Esophagus squamous epithelium (tissue), 5 donors: ENCODE results near the gene DLX5. TPM values are rescaled to one million over a fixed set of nuclear protein-coding genes. Genes with fewer than 3 reads are reported as not detected.

Experiments used
- DNase-seq: peaks from one replicate; lab custom pipeline; 2025; lab: John Stamatoyannopoulos, UW
- H3K27ac ChIP-seq, 4 donors: fragments of 200-600 bp; sonication (generic); one replicate each; pipeline ENCODE4 v1.5.1; 2016 to 2019; ENCODE audit warnings: mild to moderate bottlenecking in 1 of 4
- H3K27me3 ChIP-seq, 4 donors: fragments of 200-600 bp; sonication (generic); 1 replicate in 3 of 4; 2 replicates in 1 of 4; pipeline versions ENCODE4 v1.5.1 to v1.6.0; 2017 to 2021; ENCODE audit warnings: antibody characterized with exemption in 1 of 4
- H3K36me3 ChIP-seq, 3 donors: fragments of 200-600 bp; sonication (generic); one replicate each; pipeline ENCODE4 v1.5.1; 2016 to 2019
- H3K4me1 ChIP-seq, 3 donors: fragments of 200-600 bp; sonication (generic); one replicate each; pipeline ENCODE4 v1.5.1; 2017 to 2019
- H3K4me3 ChIP-seq, 4 donors: fragments of 200-600 bp; sonication (generic); 1 replicate in 3 of 4; 2 replicates in 1 of 4; pipeline ENCODE4 v1.5.1; 2016 to 2019; ENCODE audit warnings: mild to moderate bottlenecking in 2 of 4, moderate library complexity in 1 of 4
- H3K9me3 ChIP-seq, 3 donors: fragments of 200-600 bp; sonication (generic); one replicate each; pipeline ENCODE4 v1.5.1; 2016 to 2019
- POLR2A ChIP-seq, 4 donors: fragments of 450-650 bp; IDR thresholded peaks; one replicate each; pipeline ENCODE4 v1.6.1; 2017; ENCODE audit warnings: antibody characterized with exemption in 4 of 4, mild to moderate bottlenecking in 4 of 4, moderate library complexity in 3 of 4
- WGBS, 2 donors: methylation state at CpG; one replicate each; pipeline ENCODE4 v1.1.5; 2018; 5-methylcytosine and 5-hydroxymethylcytosine counted together
- intact Hi-C: fragments of 100-400 bp; cut with DNase I; formaldehyde crosslinking; loops from one replicate; pipeline ENCODE4 v1.15.0; 2022
- total RNA-seq, 4 donors: library from RNA; depleted of rRNA; stranded (reverse); fragments of >200 nt; gene quantifications; one replicate each; pipeline ENCODE4 v1.1.0, GENCODE V29; 2016
- TF ChIP-seq, protein P1 (sequence below), 6 experiments: fragments of 450-650 bp in 4 of 6; fragments of 200-600 bp in 2 of 6; sonication (generic) in 2 of 6; IDR thresholded peaks; one replicate each; pipeline ENCODE4 v1.5.1; 2016 to 2019; ENCODE audit warnings: antibody characterized with exemption in 6 of 6, mild to moderate bottlenecking in 4 of 6, moderate library complexity in 4 of 6
- donor health status: DM: yes; HTN: yes; CAD: no.

DLX5 gene
- total RNA-seq, 4 donors from 2014 or later = 1.3 to 1.8 (median 1.7) TPM; not detected in 1

DNA sequence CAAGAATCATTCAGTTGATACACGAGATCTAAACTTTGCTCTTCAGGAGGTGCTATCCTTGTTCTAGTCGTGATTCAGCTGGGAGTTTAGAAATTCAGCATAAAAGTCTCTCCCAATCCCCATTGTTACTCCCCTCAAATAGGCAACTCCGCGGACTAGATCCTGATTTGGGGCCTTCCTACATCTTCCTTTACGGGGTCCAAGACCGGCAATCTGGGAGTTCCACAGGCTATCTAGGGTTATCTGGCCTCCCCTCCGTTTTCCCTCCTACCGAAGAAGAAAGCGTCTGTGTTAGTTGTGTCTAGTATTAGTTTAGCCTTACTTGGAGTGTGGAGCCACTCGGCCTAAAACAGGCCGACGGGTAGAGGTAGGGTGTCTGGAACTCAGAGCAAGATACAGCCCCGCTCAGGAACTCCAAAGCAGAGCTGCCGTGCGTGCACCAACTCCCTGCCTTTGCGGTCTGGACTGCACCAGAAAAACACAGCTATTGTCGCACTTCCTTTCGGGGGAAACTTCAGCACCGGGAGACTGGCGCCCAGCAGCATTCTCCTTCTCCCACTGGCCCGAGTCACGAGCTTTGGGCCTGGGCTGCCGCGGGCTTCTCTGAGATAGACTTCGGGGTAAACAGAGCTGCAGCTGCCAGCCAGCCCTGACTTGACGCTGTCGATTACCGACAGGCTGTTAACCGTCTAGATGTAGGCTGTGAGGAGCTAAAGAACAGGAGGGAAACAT is 1.5 kb upstream of the DLX5 start:
- H3K9me3 ChIP-seq = no peaks in the 10 kb centered on the region
- H3K27ac ChIP-seq = no peak overlapping the region
- H3K4me3 ChIP-seq = peak overlapping the region in 3 of 4 donors; percentile 38 to 64 (median 38)
- H3K4me1 ChIP-seq = peaks cover 15 to 67% (median 27%) of the 10 kb centered on the region in 3 donors
- WGBS, 2 donors = 50 to 53% methylated on average over 17 to 21 of the region's 29 CpGs
- H3K27me3 ChIP-seq = peaks cover 7 to 98% (median 15%) of the 10 kb centered on the region in 4 donors
- TF ChIP-seq POLR2A (IDR thresholded peaks at IDR 0.05) = no peak
- TF ChIP-seq, protein P1, sequence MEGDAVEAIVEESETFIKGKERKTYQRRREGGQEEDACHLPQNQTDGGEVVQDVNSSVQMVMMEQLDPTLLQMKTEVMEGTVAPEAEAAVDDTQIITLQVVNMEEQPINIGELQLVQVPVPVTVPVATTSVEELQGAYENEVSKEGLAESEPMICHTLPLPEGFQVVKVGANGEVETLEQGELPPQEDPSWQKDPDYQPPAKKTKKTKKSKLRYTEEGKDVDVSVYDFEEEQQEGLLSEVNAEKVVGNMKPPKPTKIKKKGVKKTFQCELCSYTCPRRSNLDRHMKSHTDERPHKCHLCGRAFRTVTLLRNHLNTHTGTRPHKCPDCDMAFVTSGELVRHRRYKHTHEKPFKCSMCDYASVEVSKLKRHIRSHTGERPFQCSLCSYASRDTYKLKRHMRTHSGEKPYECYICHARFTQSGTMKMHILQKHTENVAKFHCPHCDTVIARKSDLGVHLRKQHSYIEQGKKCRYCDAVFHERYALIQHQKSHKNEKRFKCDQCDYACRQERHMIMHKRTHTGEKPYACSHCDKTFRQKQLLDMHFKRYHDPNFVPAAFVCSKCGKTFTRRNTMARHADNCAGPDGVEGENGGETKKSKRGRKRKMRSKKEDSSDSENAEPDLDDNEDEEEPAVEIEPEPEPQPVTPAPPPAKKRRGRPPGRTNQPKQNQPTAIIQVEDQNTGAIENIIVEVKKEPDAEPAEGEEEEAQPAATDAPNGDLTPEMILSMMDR (IDR thresholded peaks at IDR 0.05) = no peak
- no peaks in the 10 kb centered on the region for H3K36me3 ChIP-seq
- DNase-seq = no peak
- intact Hi-C loops = loop anchor here (5.0 kb wide), 1 partner anchor 604 kb away; no protein-coding TSS in a partner anchor

DNA sequence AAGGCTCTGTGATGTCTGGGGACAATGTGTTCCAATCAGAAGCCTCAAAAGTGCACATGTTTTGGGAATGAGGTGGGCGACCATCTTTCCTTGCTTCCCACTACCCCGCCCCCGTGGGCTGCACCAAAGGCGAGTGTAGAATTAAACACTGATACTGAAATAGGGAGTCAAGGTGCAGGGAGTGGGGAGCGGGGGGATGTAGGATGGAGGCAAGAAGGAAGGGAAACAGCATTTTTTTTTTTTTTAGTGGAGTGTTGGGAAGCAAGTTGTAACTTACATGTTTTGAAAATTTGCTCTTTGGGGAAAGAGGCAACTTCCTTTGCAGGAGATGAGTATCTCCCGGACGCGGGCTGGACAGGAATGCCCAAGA is 484 bp upstream of the DLX5 start:
- Histone ChIP-seq H3K36me3 (no peaks in the 10 kb centered on the region), H3K9me3 (no peaks in the 10 kb centered on the region), H3K27me3 (peaks cover 7 to 99% (median 23%) of the 10 kb centered on the region in 4 donors), H3K4me1 (peaks cover 15 to 73% (median 27%) of the 10 kb centered on the region in 3 donors), H3K27ac (no peak overlapping the region), H3K4me3 (peak overlapping the region in 3 of 4 donors; percentile 48 to 70 (median 59))
- intact Hi-C loops = loop anchor here (5.0 kb wide), 1 partner anchor 603 kb away; no protein-coding TSS in a partner anchor
- TF ChIP-seq, protein P1 (IDR thresholded peaks at IDR 0.05) = no peak
- 15 to 25% methylated on average over 8 of the region's 8 CpGs for WGBS, 2 donors
- no peak for DNase-seq

- H3K4me1 ChIP-seq = peaks cover 15 to 83% (median 36%) of the 10 kb centered on the region in 3 donors
- H3K27ac ChIP-seq = no peak overlapping the region
- intact Hi-C loops = no loop called here
- H3K4me3 ChIP-seq = peak overlapping the region in 1 of 4 donors; percentile 10
- TF ChIP-seq, protein P1 (IDR thresholded peaks at IDR 0.05) = no peak
- TF ChIP-seq POLR2A (IDR thresholded peaks at IDR 0.05) = no peak
- peaks cover 7 to 100% (median 33%) of the 10 kb centered on the region in 4 donors for H3K27me3 ChIP-seq
- H3K36me3 ChIP-seq = no peaks in the 10 kb centered on the region
- 21 to 32% methylated on average over 26 to 29 of the region's 35 CpGs for WGBS, 2 donors
- no peaks in the 10 kb centered on the region for H3K9me3 ChIP-seq
- no peak for DNase-seq
Observed at GRCh38 chr7:97022491-97023306, 1.9 kb downstream of the DLX5 start.

GRCh38 chr7:97021747-97022490 is 2.7 kb downstream of the DLX5 start:
- 40 to 55% methylated on average over 22 to 24 of the region's 39 CpGs for WGBS, 2 donors
- H3K36me3 ChIP-seq = no peaks in the 10 kb centered on the region
- no peak for DNase-seq
- no peak overlapping the region for H3K27ac ChIP-seq
- H3K4me1 ChIP-seq = peaks cover 16 to 83% (median 36%) of the 10 kb centered on the region in 3 donors
- TF ChIP-seq, protein P1 (IDR thresholded peaks at IDR 0.05) = no peak
- TF ChIP-seq POLR2A (IDR thresholded peaks at IDR 0.05) = no peak
- no peaks in the 10 kb centered on the region for H3K9me3 ChIP-seq
- peak overlapping the region in 1 of 4 donors; percentile 28 for H3K4me3 ChIP-seq
- intact Hi-C loops = no loop called here
- peaks cover 7 to 100% (median 41%) of the 10 kb centered on the region in 4 donors for H3K27me3 ChIP-seq
